Aorta (tissue), 5 donors: ENCODE data around the gene AMDHD2. TPM values are rescaled to one million over a fixed set of nuclear protein-coding genes. Genes with fewer than 3 reads are reported as not detected.
A peak's percentile ranks its signal among the peaks of the same experiment; 100 is the strongest.

Experiments
- ATAC-seq: fragments of 200-7000 bp; cut with Tn5 transposase; one replicate; pipeline ENCODE4 v1.9.1; 2022; ENCODE audit warnings: moderate library complexity; ENCODE audit not compliant: low FRiP score
- DNase-seq, 2 donors: peaks; one replicate each; pipeline ENCODE4 v3.0.0-alpha.2; 2020
- H3K27ac ChIP-seq, 2 donors: one replicate each; pipeline ENCODE4 v1.5.1; 2013; ENCODE audit warnings: low read length in 2 of 2, mild to moderate bottlenecking in 2 of 2, moderate library complexity in 2 of 2, control low read depth in 1 of 2, inconsistent platforms in 1 of 2, low read depth in 1 of 2
- H3K27me3 ChIP-seq, 2 donors: one replicate each; pipeline ENCODE4 v1.6.1; 2013; ENCODE audit warnings: control low read depth in 1 of 2, low read length in 1 of 2, mild to moderate bottlenecking in 1 of 2, moderate library complexity in 1 of 2; ENCODE audit not compliant: insufficient read depth in 2 of 2, control insufficient read depth in 1 of 2
- H3K36me3 ChIP-seq, 2 donors: one replicate each; pipeline ENCODE4 v1.6.1; 2013; ENCODE audit warnings: control low read depth in 1 of 2, low read length in 1 of 2, mild to moderate bottlenecking in 1 of 2; ENCODE audit not compliant: insufficient read depth in 2 of 2, control insufficient read depth in 1 of 2
- H3K4me1 ChIP-seq, 2 donors: one replicate each; pipeline ENCODE4 v1.6.1; 2013; ENCODE audit warnings: low read length in 2 of 2, control low read depth in 1 of 2, mild to moderate bottlenecking in 1 of 2, moderate library complexity in 1 of 2; ENCODE audit not compliant: insufficient read depth in 2 of 2, control insufficient read depth in 1 of 2
- H3K4me3 ChIP-seq, 2 donors: one replicate each; pipeline ENCODE4 v1.5.1; 2013; ENCODE audit warnings: low read length in 2 of 2, control low read depth in 1 of 2, mild to moderate bottlenecking in 1 of 2
- H3K9me3 ChIP-seq: one replicate; pipeline ENCODE4 v1.6.1; 2013; ENCODE audit warnings: mild to moderate bottlenecking, low read length; ENCODE audit not compliant: control insufficient read depth
- WGBS, 2 donors: extraction: QIAGEN DNeasy Blood & Tissue Kit; methylation state at CpG; one replicate each; pipeline ENCODE4 v1.1.7; 2013; 5-methylcytosine and 5-hydroxymethylcytosine counted together
- intact Hi-C, 2 donors: fragments of 100-400 bp; cut with DNase I; formaldehyde crosslinking; loops; one replicate each; pipeline versions ENCODE4 v1.14.2 to v1.15.0; 2022
- polyA plus RNA-seq, 2 donors: library from polyadenylated mRNA; stranded (reverse); fragments of 200-250 nt; gene quantifications; one replicate each; pipeline ENCODE4 v1.2.3, GENCODE V29; 2013
- total RNA-seq, 2 donors: library from RNA; stranded (reverse); fragmentation: NEBNext Ultra II Directional; extraction: Animal tissue kit (Norgen Biotek cat#: 25700); gene quantifications; one replicate each; pipeline ENCODE4 v1.2.1, GENCODE V29; 2021
- donor health status: healthy with polysubstance abuse.
- donor health status: Bipolar disorder and iron deficiency.
- donor health status: DM: no; HTN: no; CAD: no.
- donor health status: DM: no; HTN: no; CAD: no.
- donor health status: DM: yes; HTN: yes; CAD: no.

Gene AMDHD2
- total and polyA plus RNA-seq, 4 donors, result 19.5 to 48.6 (median 33.3) TPM

DNA sequence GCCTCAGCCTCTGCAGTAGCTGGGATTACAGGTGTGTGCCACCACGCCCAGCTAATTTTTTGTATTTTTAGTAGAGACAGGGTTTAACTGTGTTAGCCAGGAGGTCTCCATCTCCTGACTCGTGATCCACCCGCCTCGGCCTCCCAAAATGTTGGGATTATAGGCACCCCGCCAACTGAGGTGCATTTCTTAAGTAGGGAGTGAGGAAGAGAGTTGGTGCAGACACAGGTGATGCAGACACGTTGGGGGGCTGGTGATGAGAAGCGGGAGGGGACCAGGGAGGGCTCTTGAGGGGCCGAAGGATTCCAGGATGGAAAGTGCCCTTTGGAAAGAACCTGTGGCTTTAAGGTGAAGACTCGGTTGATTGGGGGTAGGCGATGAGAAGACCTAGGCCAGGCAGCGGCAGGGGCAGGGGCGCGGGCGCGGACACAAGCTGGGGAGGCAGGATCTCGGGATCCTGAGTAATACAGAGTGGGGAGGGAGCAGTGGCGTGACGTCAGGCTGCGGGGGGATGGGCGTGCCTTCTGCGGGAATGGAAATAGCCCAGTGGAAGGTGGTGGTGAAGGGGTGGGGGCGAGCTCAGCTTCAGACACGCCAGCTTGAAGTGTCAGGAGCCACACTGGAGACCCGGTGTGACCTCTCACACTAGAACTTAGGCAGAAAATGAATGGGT, 8.9 kb upstream of the AMDHD2 start:
- ATAC-seq, result peak; percentile 27

DNA sequence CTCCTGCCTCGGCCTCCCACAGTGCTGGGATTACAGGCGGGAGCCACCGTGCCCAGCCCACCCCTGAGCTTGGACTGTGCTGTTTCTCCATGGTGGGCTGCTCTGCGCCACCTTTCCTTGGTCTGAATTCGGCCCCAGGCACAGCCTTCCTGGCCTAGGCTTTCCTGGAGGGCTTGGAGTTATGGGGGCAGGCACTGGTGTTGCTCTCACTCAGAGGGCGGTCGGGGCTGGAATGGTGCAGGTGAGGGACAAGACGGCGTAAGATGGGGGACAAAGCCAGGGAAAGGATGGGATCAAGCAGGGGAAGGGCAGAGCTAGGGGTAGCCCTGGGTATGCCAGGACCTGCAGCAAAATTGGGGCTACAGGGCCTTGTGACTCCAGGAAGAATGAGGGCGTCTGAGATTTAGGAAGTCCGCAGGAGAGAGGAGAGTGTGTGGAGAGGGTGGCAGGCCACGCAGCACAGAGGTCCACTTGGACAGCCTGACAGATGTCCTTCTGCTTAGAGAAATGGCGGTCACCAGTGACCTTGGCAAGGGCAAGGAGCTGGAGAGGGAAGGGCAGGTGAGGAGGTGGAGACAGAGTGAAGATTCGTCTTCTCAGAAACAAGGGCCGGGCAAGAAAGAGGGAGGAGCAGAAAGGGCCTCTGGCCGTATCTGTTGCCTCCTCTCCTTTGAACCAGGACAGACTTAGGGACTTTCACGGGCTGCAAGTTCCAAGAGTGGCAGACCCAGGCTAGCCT, 8.0 kb upstream of the AMDHD2 start:
- no peaks in the 10 kb centered on the region for H3K4me1 ChIP-seq
- DNase-seq (no peak), ATAC-seq (no peak)
- H3K9me3 ChIP-seq, result no peaks in the 10 kb centered on the region
- H3K27me3 ChIP-seq, result no peaks in the 10 kb centered on the region
- no peak overlapping the region for H3K4me3 ChIP-seq
- intact Hi-C loops, result no loop called here
- no peak overlapping the region for H3K27ac ChIP-seq
- H3K36me3 ChIP-seq, result no peaks in the 10 kb centered on the region
- 90 to 91% methylated on average over 17 of the region's 17 CpGs for WGBS, 2 donors

More for the DNA sequence above, 8.9 kb upstream of the AMDHD2 start:
- Histone ChIP-seq H3K4me1 (no peaks in the 10 kb centered on the region), H3K4me3 (no peak overlapping the region), H3K27me3 (no peaks in the 10 kb centered on the region), H3K9me3 (no peaks in the 10 kb centered on the region), H3K36me3 (no peaks in the 10 kb centered on the region), H3K27ac (no peak overlapping the region)
- 38% methylated on average over 22 to 24 of the region's 24 CpGs for WGBS, 2 donors
- DNase-seq, result peak; percentile 85 to 94
- intact Hi-C loops, result no loop called here

DNA sequence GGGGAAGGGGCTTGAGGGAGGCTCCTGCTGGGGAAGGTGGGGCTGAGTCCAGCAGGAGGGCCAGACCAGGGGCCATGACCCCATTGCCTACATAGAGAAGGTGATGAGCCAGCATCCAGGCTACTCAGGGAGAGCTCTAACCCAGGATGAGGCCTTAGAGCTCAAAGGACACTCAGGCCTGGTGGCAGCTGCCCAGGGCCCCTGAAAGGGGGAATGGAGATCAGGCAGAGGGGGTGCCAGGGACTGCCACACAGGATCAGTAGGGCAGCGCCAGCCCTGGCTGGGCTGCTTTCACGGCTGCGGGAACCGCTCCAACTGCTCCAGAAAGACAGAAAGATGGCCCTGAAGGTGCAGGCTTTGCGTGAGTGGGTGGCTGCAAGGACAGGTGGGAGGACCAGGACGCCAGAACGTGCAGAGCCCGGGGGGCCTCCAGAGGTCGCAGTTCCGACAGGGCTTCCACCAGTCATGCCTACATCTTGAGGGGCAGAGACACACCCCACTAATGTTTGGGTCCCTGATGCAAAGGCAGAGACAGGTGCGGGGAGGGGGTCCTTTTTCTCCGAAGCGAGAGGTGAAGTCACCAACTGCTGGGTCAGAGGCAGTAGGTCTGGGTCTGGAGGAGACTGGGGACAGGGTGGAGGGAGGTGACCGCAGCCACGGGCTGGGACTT, 7.3 kb upstream of the AMDHD2 start:
- no peaks in the 10 kb centered on the region for H3K4me1 ChIP-seq
- H3K9me3 ChIP-seq, result no peaks in the 10 kb centered on the region
- H3K36me3 ChIP-seq, result no peaks in the 10 kb centered on the region
- intact Hi-C loops, result no loop called here
- no peak overlapping the region for H3K27ac ChIP-seq
- no peaks in the 10 kb centered on the region for H3K27me3 ChIP-seq
- ATAC-seq (no peak), DNase-seq (peak in 1 of 2 donors; percentile 52)
- no peak overlapping the region for H3K4me3 ChIP-seq
- WGBS, 2 donors, result 46 to 48% methylated on average over 14 to 15 of the region's 15 CpGs

DNA sequence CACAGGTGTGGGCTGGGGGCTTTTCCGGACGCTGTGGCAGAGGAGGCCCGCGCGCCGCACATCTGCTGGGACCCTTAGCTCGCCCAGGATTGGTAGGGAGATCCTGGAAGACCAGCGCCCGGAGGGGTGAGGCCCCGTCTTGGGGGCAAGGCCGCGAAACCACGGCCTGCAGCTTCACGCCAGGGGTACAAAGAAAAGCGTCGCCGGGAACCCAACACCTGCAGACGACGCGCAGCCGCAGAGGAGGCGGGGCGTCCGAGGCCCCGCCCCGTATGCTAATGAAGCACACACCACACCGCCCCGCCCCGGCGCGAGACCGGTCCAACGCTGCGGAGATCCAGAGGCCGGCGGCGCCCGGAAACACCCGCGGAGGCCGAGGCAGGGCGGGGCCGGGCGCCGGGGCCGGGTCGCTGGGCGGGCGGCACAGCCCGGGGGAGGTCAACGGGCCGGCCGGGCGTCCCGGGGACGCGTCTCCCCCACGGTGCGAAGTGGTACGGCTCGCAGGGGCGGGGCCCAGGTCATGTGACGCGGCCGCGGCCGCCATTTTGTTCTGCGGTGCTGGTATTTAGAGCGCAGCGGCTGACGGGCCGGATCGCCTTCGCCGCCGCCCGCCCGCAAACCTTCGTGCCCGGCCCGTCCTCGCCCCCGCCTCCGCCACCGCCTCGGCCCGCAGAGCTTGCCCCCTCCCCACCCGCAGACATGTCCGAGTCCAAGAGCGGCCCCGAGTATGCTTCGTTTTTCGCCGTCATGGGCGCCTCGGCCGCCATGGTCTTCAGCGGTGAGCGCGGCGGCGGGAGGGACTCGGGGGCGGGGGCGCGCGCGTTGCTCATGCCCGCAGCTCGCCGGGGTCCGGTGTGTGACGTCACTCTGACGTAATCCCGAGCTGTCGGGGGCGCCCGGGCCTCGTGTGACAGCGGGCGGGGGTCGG, 6.5 kb upstream of the AMDHD2 start, which contains the start of gene ATP6V0C:
Gene ATP6V0C (plus strand): TSS at position 548 of the 928 bp plus-strand sequence. CDS start 152 bp downstream, at position 700.
- WGBS, 2 donors, result 1 to 2% methylated on average over 68 to 122 of the region's 122 CpGs
- DNase-seq, result peak; percentile 95 to 97
- ATAC-seq, result peak; percentile 91
- no peaks in the 10 kb centered on the region for H3K27me3 ChIP-seq
- peak within 1 kb of the TSS; percentile 86 to 94 for H3K4me3 ChIP-seq
- H3K36me3 ChIP-seq, result no peaks in the 10 kb centered on the region
- no peaks in the 10 kb centered on the region for H3K9me3 ChIP-seq
- H3K4me1 ChIP-seq, result no peaks in the 10 kb centered on the region
- intact Hi-C loops, result no loop called here
- peak within 1 kb of the TSS; percentile 61 to 83 for H3K27ac ChIP-seq

DNA sequence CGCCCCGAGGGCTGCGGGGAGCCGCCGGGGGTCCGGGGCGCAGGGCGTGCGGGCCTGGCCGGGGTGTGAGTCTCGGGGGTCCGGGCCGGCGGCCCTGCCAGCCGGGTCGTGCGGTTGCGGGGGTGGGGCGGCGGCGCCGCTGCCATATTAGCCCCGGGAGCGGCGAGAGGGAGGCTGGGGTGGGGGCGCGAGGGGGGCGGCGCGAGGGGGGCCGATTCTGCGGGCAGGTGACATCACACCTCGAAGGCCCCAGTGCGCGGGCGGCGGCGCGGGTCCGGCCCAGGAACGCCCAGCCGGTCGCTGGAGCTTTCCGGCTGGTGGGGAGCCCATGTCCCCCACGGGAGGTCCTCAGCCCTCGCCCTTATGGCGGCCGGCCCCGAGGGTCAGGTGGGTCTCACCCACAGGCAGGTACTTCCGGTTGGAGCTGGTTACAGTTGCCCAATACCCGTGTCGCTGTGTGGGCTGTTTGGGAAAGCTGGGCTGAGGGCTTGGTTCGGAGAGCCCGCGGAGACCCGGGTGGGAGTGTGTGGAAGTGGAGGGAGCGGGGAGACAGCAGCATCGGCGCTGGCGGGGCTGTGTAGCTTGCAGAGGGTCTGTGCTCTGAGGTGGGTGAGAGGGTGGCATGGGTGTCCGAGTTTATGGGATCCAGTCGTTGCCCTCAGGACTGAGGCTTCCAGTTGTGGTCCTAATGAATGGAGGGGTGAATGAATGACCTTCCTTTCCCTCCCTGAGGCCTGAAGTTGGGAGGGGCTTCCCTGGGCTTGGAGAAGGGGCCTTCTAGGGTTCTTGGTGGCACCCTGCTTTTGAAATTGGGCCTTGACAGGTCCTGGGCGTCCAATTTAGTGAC, 5.6 kb upstream of the AMDHD2 start:
- no peak for ATAC-seq
- peak; percentile 66 to 78 for DNase-seq
- no peaks in the 10 kb centered on the region for H3K36me3 ChIP-seq
- WGBS, 2 donors, result 1 to 2% methylated on average over 19 to 63 of the region's 63 CpGs
- no peaks in the 10 kb centered on the region for H3K4me1 ChIP-seq
- no peaks in the 10 kb centered on the region for H3K27me3 ChIP-seq
- no peaks in the 10 kb centered on the region for H3K9me3 ChIP-seq
- intact Hi-C loops, result no loop called here
- H3K4me3 ChIP-seq, result peak overlapping the region; percentile 86 to 94
- peak overlapping the region; percentile 61 to 83 for H3K27ac ChIP-seq

DNA sequence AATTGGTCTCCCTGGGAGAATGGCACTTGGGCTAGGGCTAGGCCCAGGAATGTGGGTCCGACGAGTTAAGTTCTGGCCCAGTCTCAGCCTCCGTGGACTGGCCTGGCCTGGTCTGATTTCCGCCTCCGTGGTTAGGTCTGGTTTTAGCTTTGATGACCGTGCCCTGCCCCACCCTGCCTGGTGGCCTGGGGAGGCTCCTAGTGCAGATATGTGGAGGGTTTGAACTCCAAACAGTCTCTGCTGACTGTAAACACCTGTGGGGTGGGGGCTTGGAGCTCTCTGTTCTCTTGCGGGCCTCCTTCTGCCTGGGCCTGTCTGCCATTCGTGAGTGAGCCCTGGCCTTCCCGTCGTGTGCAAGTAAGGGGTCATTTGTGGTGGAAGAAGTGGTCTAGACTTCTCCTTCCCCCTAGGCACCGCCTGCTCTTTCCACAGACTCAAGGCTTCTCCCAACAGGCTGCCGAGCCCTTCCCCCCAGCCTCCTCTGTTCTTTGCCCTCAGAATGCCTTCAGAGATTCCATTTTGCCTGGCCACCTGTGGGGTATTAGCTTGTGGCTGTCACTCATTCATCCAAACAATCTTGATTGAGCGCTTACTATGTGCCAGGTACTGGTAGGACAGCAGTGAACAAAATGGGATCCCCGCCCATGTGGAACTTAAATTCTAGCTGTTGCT, 4.9 kb upstream of the AMDHD2 start:
- ATAC-seq (no peak), DNase-seq (peak in 1 of 2 donors; percentile 63)
- WGBS, 2 donors, result 37 to 39% methylated on average over 14 of the region's 14 CpGs
- H3K9me3 ChIP-seq, result no peaks in the 10 kb centered on the region
- H3K4me1 ChIP-seq, result no peaks in the 10 kb centered on the region
- H3K27ac ChIP-seq, result peak overlapping the region in 1 of 2 donors; percentile 61
- no peaks in the 10 kb centered on the region for H3K36me3 ChIP-seq
- intact Hi-C loops, result no loop called here
- no peaks in the 10 kb centered on the region for H3K27me3 ChIP-seq
- H3K4me3 ChIP-seq, result peak overlapping the region in 1 of 2 donors; percentile 94

DNA sequence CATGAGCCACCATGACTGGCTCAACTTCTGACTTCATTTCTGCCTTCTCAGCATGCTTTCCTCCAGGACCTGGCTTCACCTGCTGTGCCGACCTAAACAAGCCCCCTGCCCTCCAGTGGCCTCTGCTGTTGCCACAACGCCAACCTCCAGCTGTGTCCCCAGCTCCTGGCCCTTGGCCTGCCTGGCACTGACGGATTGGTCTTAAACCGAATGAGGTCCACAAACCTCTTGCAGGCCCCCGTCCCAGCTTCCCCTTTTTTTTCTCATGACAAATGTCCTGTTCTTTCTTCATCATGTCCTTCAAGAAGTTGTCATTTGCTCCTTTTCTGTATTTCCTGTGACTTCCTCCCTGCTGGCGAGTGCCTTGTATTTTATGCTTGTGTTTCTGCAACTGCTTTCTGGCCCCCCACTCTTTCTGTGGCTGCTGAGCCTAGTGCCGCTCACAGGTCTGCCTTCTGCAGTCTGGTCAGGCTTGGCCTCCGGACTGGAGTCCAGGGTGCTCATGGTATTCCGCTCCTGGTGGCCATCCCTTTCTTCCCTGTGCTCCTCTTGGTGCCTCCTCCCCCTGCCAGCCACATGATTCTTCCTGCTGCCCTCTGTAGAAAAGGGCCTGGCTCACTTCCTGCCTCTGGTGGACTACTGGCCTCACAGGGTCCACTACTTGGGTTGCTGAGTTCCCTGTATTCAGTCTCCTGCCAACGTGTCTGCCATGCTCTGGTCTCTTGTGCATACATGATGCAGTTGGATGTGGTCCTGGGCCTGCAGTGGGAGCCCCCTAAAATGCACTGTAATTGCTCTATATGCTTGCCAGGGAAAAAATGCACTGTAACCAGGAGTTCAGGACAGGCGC, 3.6 kb upstream of the AMDHD2 start:
- Histone ChIP-seq H3K9me3 (no peaks in the 10 kb centered on the region), H3K4me1 (no peaks in the 10 kb centered on the region), H3K4me3 (no peak overlapping the region), H3K27ac (no peak overlapping the region), H3K27me3 (no peaks in the 10 kb centered on the region), H3K36me3 (no peaks in the 10 kb centered on the region)
- 62 to 65% methylated on average over 11 of the region's 11 CpGs for WGBS, 2 donors
- ATAC-seq, result no peak
- intact Hi-C loops, result no loop called here
- DNase-seq, result peak; percentile 74 to 75
